ENCODE results near the gene DVL1.

DNA sequence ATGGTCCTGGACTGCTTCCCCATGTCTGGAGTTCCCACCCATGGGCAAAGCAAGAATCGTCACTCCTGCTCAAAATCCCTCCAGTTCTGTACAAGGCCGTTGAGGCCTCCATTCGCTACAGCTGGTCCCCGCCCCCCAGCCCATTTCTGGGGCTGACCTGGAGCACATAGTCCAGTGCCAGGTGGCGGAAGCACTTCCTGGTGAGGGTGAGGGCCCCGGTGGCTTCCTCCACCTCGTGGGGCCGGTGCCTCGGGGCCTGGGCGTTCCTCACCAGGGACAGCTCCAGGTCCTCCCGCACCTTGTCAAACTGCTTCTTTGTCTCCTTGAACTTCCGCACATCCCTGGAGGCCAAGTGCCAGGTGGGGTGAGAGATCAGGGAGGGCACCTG, 48.9 kb downstream of the DVL1 start:
- no peak for TF ChIP-seq POLR2A (IDR thresholded peaks at IDR 0.05; ENCODE audit: insufficient read depth in 1 of 2, low read depth in 2 of 2, low read length in 2 of 2)
- no peak for TF ChIP-seq MAFK (conservative IDR thresholded peaks at IDR 0.05 in 1 of 2, IDR thresholded peaks at IDR 0.05 in 1 of 2; ENCODE audit: low read length in 2 of 2)
- TF ChIP-seq PHF20 (CRISPR knock-in tag; IDR thresholded peaks at IDR 0.05): no peak
- TF ChIP-seq, protein P1, sequence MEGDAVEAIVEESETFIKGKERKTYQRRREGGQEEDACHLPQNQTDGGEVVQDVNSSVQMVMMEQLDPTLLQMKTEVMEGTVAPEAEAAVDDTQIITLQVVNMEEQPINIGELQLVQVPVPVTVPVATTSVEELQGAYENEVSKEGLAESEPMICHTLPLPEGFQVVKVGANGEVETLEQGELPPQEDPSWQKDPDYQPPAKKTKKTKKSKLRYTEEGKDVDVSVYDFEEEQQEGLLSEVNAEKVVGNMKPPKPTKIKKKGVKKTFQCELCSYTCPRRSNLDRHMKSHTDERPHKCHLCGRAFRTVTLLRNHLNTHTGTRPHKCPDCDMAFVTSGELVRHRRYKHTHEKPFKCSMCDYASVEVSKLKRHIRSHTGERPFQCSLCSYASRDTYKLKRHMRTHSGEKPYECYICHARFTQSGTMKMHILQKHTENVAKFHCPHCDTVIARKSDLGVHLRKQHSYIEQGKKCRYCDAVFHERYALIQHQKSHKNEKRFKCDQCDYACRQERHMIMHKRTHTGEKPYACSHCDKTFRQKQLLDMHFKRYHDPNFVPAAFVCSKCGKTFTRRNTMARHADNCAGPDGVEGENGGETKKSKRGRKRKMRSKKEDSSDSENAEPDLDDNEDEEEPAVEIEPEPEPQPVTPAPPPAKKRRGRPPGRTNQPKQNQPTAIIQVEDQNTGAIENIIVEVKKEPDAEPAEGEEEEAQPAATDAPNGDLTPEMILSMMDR (CRISPR knock-in tag; IDR thresholded peaks at IDR 0.05): no peak
- no peak for TF ChIP-seq MAZ (IDR thresholded peaks at IDR 0.05; ENCODE audit: borderline replicate concordance, low read depth, low read length)
- no peak for TF ChIP-seq MAZ (CRISPR knock-in tag; IDR thresholded peaks at IDR 0.05; ENCODE audit: low read depth)
- TF ChIP-seq, protein P2, sequence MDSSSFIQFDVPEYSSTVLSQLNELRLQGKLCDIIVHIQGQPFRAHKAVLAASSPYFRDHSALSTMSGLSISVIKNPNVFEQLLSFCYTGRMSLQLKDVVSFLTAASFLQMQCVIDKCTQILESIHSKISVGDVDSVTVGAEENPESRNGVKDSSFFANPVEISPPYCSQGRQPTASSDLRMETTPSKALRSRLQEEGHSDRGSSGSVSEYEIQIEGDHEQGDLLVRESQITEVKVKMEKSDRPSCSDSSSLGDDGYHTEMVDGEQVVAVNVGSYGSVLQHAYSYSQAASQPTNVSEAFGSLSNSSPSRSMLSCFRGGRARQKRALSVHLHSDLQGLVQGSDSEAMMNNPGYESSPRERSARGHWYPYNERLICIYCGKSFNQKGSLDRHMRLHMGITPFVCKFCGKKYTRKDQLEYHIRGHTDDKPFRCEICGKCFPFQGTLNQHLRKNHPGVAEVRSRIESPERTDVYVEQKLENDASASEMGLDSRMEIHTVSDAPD (CRISPR knock-in tag; IDR thresholded peaks at IDR 0.05): no peak
- TF ChIP-seq, protein P3, sequence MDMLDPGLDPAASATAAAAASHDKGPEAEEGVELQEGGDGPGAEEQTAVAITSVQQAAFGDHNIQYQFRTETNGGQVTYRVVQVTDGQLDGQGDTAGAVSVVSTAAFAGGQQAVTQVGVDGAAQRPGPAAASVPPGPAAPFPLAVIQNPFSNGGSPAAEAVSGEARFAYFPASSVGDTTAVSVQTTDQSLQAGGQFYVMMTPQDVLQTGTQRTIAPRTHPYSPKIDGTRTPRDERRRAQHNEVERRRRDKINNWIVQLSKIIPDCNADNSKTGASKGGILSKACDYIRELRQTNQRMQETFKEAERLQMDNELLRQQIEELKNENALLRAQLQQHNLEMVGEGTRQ (IDR thresholded peaks at IDR 0.05; ENCODE audit: low read depth, low read length): no peak
- TF ChIP-seq, protein P3 (CRISPR knock-in tag; IDR thresholded peaks at IDR 0.05; ENCODE audit: borderline replicate concordance): no peak
- TF ChIP-seq ZNF644 (CRISPR knock-in tag; IDR thresholded peaks at IDR 0.05; ENCODE audit: low read depth): no peak
- TF ChIP-seq, protein P4, sequence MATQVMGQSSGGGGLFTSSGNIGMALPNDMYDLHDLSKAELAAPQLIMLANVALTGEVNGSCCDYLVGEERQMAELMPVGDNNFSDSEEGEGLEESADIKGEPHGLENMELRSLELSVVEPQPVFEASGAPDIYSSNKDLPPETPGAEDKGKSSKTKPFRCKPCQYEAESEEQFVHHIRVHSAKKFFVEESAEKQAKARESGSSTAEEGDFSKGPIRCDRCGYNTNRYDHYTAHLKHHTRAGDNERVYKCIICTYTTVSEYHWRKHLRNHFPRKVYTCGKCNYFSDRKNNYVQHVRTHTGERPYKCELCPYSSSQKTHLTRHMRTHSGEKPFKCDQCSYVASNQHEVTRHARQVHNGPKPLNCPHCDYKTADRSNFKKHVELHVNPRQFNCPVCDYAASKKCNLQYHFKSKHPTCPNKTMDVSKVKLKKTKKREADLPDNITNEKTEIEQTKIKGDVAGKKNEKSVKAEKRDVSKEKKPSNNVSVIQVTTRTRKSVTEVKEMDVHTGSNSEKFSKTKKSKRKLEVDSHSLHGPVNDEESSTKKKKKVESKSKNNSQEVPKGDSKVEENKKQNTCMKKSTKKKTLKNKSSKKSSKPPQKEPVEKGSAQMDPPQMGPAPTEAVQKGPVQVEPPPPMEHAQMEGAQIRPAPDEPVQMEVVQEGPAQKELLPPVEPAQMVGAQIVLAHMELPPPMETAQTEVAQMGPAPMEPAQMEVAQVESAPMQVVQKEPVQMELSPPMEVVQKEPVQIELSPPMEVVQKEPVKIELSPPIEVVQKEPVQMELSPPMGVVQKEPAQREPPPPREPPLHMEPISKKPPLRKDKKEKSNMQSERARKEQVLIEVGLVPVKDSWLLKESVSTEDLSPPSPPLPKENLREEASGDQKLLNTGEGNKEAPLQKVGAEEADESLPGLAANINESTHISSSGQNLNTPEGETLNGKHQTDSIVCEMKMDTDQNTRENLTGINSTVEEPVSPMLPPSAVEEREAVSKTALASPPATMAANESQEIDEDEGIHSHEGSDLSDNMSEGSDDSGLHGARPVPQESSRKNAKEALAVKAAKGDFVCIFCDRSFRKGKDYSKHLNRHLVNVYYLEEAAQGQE (IDR thresholded peaks at IDR 0.05; ENCODE audit: borderline replicate concordance in 1 of 2, low read depth in 1 of 2, low read length in 2 of 2): no peak
- no peak for TF ChIP-seq KAT7 (CRISPR knock-in tag; IDR thresholded peaks at IDR 0.05; ENCODE audit: borderline replicate concordance)
- TF ChIP-seq, protein P5, sequence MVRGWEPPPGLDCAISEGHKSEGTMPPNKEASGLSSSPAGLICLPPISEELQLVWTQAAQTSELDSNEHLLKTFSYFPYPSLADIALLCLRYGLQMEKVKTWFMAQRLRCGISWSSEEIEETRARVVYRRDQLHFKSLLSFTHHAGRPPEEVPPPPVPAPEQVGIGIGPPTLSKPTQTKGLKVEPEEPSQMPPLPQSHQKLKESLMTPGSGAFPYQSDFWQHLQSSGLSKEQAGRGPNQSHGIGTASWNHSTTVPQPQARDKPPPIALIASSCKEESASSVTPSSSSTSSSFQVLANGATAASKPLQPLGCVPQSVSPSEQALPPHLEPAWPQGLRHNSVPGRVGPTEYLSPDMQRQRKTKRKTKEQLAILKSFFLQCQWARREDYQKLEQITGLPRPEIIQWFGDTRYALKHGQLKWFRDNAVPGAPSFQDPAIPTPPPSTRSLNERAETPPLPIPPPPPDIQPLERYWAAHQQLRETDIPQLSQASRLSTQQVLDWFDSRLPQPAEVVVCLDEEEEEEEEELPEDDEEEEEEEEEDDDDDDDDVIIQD (CRISPR knock-in tag; IDR thresholded peaks at IDR 0.05; ENCODE audit: low read depth): no peak

All from HepG2 (cell line).